GM19455 (cell line): Measurements from ENCODE around the gene UBE2E3.

ENCODE experiments used
- ATAC-seq: cut with Tn5 transposase; IDR thresholded peaks from one replicate; pipeline ENCODE4 v1.9.1; 2021; ENCODE audit not compliant: unreplicated experiment

The UBE2E3 gene

DNA sequence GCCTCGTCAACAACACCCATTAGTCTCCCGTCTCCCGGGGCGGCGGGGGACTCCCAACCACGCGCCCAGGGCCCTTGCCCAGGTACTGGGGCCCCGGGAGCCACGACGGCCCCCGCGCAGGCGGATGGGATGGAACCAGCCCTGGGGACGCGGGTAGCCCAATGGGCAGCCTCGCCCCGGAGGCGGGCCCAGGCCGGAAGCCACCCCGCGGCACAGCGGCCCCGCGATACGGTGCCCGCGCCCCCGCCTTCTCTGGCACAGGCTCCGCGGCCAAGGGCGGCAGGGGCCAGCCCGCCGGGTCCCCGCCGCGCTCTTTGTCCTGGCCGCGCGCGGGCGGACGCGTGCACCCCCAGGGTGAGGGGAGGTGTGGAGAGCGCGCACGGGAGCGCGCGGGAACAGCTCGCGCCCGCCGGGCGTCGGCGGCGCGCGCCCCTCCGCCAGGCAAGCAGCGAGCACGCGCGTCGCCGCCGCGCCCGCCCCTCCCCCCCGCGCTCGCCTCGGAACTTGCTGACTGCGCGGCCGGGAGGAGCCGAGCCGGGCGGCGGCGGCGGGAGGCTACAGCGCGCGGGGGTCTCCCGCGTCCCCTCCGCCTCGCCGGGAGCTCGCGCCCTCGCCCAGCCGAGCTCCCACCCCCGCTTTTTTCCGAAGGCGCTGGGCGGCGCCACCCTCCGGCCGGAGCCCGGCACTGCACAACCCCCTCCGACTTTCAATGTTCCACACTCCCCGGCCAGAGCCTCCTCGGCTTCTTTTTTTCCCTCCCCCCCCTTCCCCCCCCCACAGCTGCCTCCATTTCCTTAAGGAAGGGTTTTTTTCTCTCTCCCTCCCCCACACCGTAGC lies at the start of gene UBE2E3:
Gene UBE2E3 (plus strand): TSS at position 500 of the 837 bp plus-strand sequence. CDS start 1,438 bp downstream, outside the sequence.
- peak; percentile 74 for ATAC-seq

DNA sequence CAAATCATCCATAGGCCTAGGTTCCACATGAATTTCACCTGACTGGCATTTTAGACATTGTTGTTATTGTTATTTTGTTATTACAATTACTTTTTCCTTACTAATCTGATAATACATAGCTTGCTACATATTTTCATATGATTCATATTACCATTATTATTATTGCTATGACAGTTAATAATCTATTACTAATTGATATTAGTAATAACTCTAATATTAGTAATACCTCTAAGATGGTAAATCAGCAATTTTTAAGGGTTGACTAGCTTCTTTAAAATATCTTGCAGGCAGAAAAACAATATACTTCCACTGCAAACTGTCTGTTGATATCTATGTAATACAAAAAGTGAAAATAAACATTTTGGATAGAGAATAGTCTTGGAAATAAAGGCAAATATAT lies 48.6 kb upstream of the UBE2E3 start:
- ATAC-seq, result no peak

DNA sequence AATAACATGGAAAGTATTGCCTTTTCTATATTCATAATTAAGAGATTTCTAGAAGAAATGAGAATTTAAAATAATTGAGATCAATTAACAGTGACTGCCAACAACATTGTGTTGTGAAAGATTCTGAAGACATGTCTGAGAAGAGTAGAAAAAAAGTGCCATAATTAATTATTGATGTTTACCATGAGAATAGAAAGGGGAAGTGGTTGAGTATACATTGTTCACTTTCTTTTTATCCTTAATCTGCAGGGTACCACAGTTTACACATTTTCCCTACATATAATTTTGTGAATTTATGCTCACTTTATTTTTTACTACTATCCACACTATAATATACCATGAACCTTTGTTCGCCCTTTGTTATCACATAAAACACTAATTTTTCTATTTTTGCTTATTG lies 47.1 kb upstream of the UBE2E3 start:
- ATAC-seq, result no peak

DNA sequence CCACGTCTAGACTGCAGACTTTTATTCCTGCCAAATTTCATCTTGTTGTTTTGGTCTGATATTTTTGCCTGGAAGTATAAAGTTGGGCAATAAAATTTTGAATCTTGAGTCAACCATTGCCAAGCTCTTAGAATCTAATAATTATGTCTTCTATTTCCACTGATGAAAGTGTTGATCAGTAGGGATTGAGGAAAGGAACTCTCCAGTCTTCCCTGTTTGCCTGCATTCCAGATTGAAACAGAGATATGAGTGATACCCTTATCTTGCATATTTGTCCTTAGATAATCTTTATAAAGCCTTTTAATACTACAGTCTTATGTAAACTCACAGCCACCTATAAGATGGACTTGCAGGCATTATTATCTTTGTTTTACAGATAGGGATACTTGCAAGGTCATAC lies 45.5 kb upstream of the UBE2E3 start:
- ATAC-seq, result no peak

DNA sequence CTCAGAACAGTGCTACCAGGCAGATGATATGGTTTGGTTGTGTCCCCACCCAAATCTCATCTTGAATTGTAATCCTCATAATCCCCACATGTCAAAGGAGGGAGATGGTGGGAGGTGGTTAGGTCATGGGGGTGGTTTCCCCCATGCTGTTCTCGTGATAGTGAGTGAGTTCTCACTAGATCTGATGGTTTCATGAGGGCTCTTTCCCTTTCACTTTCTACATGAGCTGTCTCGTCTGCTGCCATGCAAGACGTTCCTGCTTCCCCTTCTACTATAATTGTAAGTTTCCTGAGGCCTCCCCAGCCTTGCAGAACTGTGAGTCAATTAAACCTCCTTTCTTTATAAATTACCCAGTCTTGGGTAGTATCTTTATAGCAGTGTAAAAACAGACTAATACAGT lies 42.9 kb upstream of the UBE2E3 start:
- peak; percentile 60 for ATAC-seq

DNA sequence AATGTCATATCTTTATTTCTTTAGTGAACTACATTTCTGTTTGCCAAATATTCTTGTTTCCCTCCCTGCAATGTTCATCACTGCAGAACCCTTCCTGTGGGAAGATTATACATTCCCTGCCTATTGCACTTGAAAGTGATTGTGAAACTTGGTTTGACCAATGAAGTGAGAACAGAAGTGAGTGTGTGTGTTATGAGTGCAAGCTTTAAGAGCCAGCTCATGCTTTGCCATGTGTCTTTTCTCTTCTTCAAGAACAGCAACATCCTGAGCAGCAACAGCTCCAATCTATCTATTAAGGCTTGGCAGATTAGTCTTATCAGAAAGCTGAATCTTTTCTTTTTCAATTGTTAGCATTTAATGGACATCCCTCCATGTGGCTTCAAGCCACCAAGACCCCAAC lies 42.0 kb upstream of the UBE2E3 start:
- ATAC-seq, result no peak

DNA sequence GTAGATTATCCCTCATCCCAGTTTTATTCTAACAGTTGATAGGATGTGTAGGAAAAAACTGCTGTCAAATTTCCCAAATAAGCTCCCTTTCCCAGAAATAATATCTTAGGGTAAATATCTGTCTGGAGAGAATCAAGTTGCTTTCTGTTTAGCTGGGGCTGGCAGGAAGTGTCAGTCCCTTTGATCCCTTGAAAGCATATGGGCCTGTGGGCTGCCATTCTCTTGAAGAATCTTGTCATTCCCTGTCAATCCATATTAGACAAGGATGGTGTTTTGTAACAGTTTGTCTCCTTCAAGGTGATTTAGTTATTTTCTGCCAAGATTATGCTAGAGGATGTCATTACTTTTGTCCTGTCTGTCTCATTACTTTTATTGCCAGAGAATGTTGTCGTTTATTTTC lies 37.1 kb upstream of the UBE2E3 start:
- no peak for ATAC-seq

DNA sequence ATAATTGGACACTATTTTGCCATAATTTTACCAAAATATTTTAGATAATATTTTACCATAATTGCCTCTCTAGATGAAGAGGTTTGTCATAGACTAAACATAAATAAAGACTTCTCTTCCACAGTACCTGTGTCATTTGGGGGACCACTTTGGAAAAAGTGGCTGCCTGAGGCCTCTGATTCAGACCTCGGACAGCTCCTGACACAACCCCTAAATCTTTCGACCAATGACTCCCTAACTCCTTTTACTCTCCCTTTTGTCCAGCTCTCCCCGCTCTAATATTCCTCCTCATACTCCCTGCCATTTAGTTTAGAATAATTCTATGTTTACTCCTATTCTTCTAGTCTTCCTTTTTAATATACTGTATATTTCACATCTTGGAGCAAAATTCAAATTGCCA lies 36.0 kb upstream of the UBE2E3 start:
- ATAC-seq, result no peak

DNA sequence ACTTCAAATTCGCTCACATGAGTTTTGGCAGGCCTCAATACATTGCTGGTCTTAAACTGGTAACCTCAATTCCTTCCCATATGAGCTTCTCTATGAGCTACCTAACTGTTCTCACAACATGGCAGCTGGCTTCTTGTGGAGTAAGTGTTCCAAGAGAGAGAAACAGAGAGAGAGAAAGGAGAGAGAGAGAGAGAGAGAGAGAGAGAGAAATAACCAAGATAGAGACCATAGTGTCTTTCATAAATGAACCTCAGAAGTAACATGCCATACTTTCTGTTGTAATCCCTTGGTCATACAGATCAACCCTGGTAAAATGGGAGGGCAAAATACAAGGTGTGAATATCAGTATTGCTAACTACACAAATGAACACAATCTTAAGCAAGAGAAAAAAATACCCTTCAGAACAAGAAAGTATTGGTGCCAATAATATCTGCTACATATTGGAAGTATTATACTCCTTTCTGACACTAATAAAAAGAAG lies 33.2 kb upstream of the UBE2E3 start:
- ATAC-seq, result no peak

DNA sequence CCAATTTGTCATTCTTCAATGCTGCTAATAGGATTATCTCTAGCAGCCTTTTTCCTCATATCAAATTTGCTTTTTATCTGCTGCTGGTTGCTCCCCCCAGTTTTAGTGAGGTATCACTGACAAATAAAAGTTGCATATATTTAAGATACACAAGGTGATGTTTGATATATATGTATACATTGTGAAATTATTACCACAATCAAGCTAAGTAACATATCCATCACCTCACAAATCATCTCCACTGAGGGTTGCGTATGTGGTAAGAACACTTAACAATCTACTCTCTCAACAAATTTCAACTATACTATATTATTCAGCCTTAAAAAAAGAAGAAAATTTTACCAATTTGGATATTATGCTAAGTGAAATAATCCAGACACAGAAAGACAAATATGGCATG lies 30.5 kb upstream of the UBE2E3 start:
- ATAC-seq, result no peak

DNA sequence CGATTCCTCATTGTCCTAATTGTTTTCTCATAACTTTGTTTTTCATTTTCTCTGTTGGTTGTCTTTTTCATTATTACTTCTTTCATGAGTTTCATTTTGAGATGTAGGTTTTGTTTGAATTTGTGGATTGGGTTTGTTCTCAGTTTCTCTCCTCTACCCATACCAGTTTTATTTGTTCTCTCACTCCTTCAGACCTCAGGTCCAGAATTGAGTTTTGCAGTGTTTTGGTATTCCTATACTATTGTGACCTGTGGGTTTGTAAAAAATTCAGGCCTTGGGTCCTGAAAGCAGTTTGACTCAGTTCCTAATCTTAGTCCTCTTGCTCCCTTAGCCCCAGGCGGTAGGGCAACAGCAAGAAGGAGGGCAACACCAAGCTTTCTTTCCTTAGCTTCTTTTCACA lies 28.3 kb upstream of the UBE2E3 start:
- ATAC-seq, result peak; percentile 58

DNA sequence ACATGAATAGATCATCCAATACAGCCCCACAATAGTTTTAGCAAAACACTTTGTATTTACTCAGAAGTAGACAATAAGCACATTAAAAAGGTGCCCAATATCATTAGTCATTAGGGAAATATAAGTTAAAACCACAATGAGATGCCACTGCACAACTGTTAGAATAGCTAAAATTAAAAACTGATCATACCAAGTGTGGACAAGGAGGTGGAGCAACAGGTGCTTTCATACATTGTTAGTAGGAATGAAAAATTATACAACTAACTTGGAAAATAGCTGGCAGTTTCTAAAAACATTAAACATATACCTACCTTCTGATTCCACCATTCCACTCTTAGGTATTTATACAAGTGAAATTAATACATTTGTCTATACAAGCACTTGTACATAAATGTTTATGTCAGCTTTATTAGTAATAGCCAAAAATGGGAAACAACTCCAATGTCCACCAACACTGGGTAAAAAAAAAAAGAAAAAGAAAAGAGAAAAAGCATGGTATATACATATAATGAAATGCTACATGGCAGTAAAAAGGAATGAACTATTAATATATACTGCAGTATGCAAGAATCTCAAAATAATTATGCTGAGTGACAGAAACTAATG lies 27.6 kb upstream of the UBE2E3 start:
- ATAC-seq, result no peak

DNA sequence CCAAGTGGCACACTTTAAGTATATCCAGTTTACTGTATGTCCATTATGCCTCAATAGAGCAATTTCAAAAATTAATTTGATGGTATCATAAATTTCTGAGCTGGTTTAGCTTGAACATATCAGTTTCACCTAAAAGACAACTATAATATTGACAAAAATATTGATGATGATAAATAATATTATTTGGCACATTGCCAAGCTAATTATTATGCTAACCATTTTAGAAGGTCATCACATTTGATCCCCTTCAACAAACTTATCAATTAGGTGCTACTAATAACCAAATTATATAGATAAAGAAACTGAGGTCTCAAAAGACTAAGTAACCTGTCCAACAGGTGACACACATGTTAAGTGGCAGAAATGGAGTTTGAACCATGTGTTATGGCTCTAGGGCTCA lies 26.9 kb upstream of the UBE2E3 start:
- ATAC-seq, result no peak

DNA sequence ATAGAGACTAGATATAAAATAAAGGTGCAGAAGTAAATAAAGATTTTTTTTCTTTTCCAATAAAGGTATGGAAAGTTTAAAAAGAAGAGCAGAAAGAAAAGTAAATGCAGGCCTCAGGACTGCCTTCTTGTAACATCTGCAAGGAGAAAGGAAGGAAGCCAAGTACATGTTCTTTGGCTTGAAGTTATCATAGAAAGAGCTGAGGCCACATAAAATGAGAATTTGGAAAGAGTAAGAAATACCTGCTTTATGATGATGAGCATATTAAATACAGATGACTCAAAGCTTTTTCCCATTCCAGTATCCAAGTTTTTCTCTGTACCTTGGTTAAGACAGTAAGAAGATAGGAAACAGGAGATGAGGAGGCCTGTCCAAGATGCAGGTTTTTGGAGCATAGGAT lies 25.3 kb upstream of the UBE2E3 start:
- ATAC-seq, result no peak

DNA sequence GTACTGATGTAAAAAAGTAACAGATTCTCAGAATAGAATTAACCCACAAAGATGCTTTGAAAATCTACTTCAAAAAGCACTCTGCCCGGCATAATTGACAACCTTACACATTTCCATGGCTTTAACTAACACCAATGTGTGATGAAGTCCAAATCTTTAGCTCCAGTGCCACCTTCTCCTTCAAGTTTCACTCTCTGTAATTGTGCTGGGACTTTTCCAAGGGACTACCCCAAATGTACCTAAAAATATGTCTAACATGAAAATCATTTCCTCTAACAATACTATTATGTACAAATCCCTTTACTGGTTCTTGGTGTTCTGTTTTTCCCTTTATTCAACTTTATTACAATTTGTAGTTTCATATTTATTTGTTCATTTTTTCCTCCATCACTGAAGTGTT lies 20.6 kb upstream of the UBE2E3 start:
- no peak for ATAC-seq

DNA sequence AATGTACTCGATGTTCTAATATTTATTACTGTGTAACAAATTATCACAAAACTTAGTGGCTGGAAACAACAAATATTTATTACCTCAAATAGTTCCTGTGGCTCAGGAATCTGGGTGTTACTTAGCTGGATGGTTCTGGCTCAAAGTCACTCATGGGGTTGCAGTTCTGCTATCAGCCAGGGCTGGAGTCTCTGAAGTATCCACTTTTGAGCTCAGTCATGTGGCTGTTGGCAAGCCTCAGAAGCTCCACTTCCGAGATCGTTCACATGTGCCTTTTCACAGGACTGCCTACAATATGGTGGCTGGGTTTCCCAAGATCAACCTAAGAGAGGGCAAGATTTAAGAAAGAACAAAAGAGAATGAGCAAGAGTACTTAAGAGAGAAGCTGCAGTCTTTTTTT lies 19.4 kb upstream of the UBE2E3 start:
- ATAC-seq, result no peak

DNA sequence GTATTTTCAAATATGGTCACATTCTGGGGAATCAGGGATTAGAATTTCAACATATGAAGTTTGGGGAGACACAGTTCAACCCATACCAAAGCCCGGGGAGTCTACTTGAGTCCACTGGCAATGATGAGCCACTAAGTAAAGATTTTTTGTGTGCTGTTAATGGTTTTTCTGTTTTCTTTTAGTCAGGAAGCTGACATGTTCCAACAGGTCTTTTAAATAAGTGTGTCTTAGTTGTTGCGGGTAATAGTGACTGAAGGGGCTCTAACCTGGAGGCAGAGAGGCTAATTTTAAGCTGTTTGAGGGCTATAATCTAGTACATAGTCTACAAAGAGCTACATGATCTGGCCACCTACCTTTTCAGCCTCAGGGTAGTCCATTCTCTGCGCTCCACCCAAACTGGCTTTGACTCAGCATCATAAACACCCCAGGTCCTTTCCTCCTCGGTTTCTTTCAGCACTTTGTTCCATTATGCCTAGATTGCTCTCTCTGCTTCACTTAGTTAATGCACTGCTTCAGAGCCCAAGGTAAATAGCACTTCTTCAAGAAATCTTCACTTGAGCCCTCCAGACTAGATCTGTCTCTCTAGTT lies 17.6 kb upstream of the UBE2E3 start:
- ATAC-seq, result no peak

DNA sequence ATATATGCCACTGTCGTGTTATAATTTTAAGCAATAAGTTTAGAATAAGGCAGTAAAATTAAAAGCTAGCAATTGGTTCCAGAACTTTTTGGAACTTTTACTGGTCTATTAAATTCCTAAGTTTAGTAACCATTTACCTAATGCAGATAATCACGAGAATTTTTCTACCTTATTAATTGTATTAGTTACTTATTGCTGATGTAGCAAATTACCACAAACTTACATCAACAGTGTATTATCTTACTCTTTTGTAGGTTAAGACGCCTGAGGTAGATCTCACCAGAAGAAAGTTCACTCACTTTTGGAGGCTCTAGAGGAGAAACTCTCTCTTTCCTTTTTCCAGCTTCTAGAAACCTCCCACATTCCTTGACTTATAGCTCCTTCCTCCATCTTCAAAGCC lies 14.0 kb upstream of the UBE2E3 start:
- ATAC-seq, result no peak

DNA sequence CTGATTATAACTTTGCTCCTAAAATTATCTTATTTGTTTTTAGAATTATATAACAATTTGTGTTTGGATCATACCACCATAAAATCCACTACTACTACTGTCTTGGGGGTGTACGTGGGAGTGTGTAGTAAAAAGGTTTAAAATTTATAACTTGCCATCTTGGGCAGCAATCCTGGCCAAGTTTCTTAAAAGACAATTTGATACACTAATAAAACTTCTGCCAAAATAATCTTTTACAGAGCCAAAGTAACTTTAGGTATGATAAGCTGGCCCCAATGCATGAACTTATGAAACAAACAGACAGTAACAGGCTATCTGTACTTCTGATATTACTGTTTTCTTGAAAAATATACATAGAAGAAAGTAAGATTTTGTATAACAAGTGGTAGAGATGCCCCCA lies 11.3 kb upstream of the UBE2E3 start:
- no peak for ATAC-seq

DNA sequence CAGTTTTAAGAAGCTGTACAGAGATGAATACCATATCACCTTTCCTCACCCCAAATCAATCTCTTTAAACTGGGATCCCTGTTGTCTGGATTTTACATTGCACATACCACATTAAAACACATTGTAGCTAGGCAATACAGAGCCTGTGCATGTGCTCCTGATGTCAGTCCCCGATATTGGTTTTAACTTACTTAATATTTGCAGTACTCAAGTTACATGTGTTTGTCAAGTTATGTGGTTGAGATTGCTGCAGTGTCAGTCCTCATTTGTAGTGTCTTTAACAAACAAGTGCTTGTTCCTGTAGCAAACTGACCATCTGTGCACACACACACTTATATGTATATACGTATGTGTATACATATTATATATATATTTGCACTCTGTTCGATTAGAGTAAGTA lies 10.4 kb upstream of the UBE2E3 start:
- ATAC-seq, result no peak

DNA sequence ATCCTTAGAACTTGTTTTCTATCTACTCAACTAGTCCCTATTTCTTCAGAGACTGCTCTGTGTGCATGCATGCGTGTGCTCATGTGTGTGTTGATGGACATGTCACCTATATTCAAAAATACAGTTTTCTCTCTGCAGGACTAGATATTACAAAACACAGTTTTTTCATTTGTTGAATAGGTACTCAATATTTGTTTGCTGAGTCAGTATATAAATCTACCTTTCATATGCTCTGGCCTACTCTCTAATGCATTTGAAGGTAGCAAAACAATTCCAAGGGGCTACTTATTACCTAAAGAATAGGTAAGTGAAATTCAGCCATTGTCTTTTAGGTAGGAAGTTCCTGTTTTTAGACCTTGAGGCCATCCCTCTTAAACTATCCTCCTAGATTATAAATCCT lies 8.6 kb upstream of the UBE2E3 start:
- no peak for ATAC-seq

DNA sequence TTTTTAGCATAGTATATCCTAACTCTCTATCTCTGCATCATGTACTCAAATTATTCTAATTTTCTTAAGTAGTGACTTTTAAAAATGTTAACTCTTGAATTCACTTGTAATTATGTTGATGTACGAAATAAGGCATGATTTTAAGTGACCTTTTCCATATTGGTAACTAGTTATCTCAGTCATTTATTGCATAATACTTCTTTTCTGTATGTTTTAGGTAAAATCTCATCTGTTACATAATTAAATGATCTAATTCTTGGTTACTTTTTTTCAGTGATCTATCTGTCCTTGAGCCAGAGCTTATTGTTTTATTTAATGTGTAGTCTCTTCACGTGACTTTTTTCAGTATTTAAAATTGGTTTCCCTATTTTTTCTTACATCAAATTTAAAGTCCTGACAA lies 4.8 kb upstream of the UBE2E3 start:
- ATAC-seq, result no peak
